SK-N-SH (cell line): ENCODE data around the gene MELTF. TPM values are rescaled to one million over a fixed set of nuclear protein-coding genes. Genes with fewer than 3 reads are reported as not detected.

Experiments used
- CTCF ChIA-PET: fragments of 300-600, 350-600 bp; formaldehyde crosslinking; extraction: SDS; loops from one replicate; lab custom pipeline; 2021; lab: Yijun Ruan, JAX
- POLR2A ChIA-PET: fragments of 350-600 bp; sonication (Branson Sonifier 250); formaldehyde crosslinking; extraction: SDS; loops from one replicate; lab custom pipeline; 2020; ENCODE audit warnings: antibody characterized with exemption, inconsistent platforms; lab: Yijun Ruan, JAX
- DNase-seq: peaks from one replicate; pipeline ENCODE4 v3.0.0; 2012
- H2AFZ ChIP-seq: fragments of 200-600 bp; sonication (generic); 2 replicates; pipeline ENCODE4 v1.8.1; 2016; ENCODE audit warnings: antibody characterized with exemption, mild to moderate bottlenecking, low read depth
- H3F3A ChIP-seq: fragments of 200-600 bp; sonication (generic); replicated peaks from 2 replicates; pipeline ENCODE3; 2016; ENCODE audit warnings: antibody characterized with exemption, mild to moderate bottlenecking; ENCODE audit not compliant: insufficient read depth
- H3K27ac ChIP-seq, 2 experiments: fragments of 200-500 bp in 1 of 2; fragments of 200-600 bp in 1 of 2; sonication (Bioruptor generic) in 1 of 2; sonication (generic), shearing (Covaris generic) in 1 of 2; 2 replicates each; pipeline versions ENCODE4 v1.5.1 to v1.6.1; 2014 to 2016; ENCODE audit warnings: low read depth in 2 of 2, inconsistent platforms in 1 of 2, low read length in 1 of 2, mild to moderate bottlenecking in 1 of 2, mixed read lengths in 1 of 2
- H3K27me3 ChIP-seq: fragments of 200-600 bp; sonication (generic), shearing (Covaris generic); 2 replicates; pipeline ENCODE4 v1.6.1; 2016; ENCODE audit warnings: mixed run types; ENCODE audit not compliant: insufficient read depth
- H3K36me3 ChIP-seq, 2 experiments: fragments of 200-500 bp in 1 of 2; fragments of 200-600 bp in 1 of 2; sonication (Bioruptor generic) in 1 of 2; sonication (generic) in 1 of 2; replicated peaks in 1 of 2; 2 replicates each; pipeline versions ENCODE3 to v1.5.1; 2014 to 2016; ENCODE audit warnings: low read length in 1 of 2, mild to moderate bottlenecking in 1 of 2; ENCODE audit not compliant: insufficient read depth in 2 of 2, control insufficient read depth in 1 of 2
- H3K4me1 ChIP-seq, 2 experiments: fragments of 200-500 bp in 1 of 2; fragments of 200-600 bp in 1 of 2; sonication (Bioruptor generic) in 1 of 2; sonication (generic), shearing (Covaris generic) in 1 of 2; 2 replicates each; pipeline versions ENCODE4 v1.5.1 to v1.6.1; 2014 to 2016; ENCODE audit warnings: low read depth in 1 of 2, low read length in 1 of 2, mixed run types in 1 of 2; ENCODE audit not compliant: insufficient read depth in 2 of 2, control insufficient read depth in 1 of 2
- H3K4me2 ChIP-seq: fragments of 200-600 bp; sonication (generic), shearing (Covaris generic); 2 replicates; pipeline ENCODE4 v1.6.1; 2017; ENCODE audit warnings: mixed run types
- H3K4me3 ChIP-seq, 2 experiments: fragments of 200-500 bp in 1 of 2; fragments of 200-600 bp in 1 of 2; sonication (Bioruptor generic) in 1 of 2; sonication (generic), shearing (Covaris generic) in 1 of 2; 2 replicates each; pipeline versions ENCODE4 v1.5.1 to v1.8.1; 2014 to 2016; ENCODE audit warnings: low read depth in 2 of 2, inconsistent platforms in 1 of 2, low read length in 1 of 2, mild to moderate bottlenecking in 1 of 2, mixed read lengths in 1 of 2, moderate library complexity in 1 of 2
- H3K79me2 ChIP-seq: fragments of 200-600 bp; sonication (generic); 2 replicates; pipeline ENCODE4 v1.8.1; 2017; ENCODE audit warnings: mild to moderate bottlenecking; ENCODE audit not compliant: insufficient read depth
- H3K9ac ChIP-seq: fragments of 200-600 bp; sonication (generic); 2 replicates; pipeline ENCODE4 v1.6.1; 2017; ENCODE audit warnings: mixed run types
- H3K9me2 ChIP-seq: fragments of 200-600 bp; sonication (generic); 2 replicates; pipeline ENCODE4 v1.6.1; 2017; ENCODE audit warnings: mixed run types
- H3K9me3 ChIP-seq: fragments of 200-600 bp; sonication (generic); 2 replicates; pipeline ENCODE4 v1.6.1; 2017; ENCODE audit warnings: mixed run types, mild to moderate bottlenecking, moderate library complexity
- H4K20me1 ChIP-seq: fragments of 200-600 bp; sonication (generic); 2 replicates; pipeline ENCODE4 v1.6.1; 2017; ENCODE audit warnings: mild to moderate bottlenecking, mixed run types; ENCODE audit not compliant: insufficient read depth
- CTCF ChIP-seq: fragments of 200-600 bp; sonication (generic); IDR thresholded peaks from 2 replicates; pipeline ENCODE4 v1.6.1; 2017; ENCODE audit warnings: antibody characterized with exemption, mild to moderate bottlenecking, moderate library complexity
- EP300 ChIP-seq, 2 experiments: IDR thresholded peaks; 2 replicates each; pipeline versions ENCODE4 v1.4.0 to v1.6.1; 2012; ENCODE audit warnings: borderline replicate concordance in 1 of 2, low read depth in 1 of 2, low read length in 1 of 2
- FOXJ3 ChIP-seq: sonication (generic); formaldehyde crosslinking; IDR thresholded peaks from 2 replicates; pipeline ENCODE4 v1.5.1; 2020; ENCODE audit warnings: mild to moderate bottlenecking, missing genetic modification reagents
- GABPA ChIP-seq: IDR thresholded peaks from 2 replicates; pipeline ENCODE4 v1.4.0; 2012; ENCODE audit warnings: low read depth, mild to moderate bottlenecking
- IRF3 ChIP-seq: fragments of 150-350 bp; IDR thresholded peaks from 2 replicates; pipeline ENCODE4 v1.6.1; 2016; ENCODE audit warnings: mild to moderate bottlenecking, low read depth, low read length
- MAX ChIP-seq: IDR thresholded peaks from 2 replicates; pipeline ENCODE4 v1.4.0; 2012; ENCODE audit warnings: low read depth
- NFIC ChIP-seq: IDR thresholded peaks from 2 replicates; pipeline ENCODE4 v1.4.0; 2012; ENCODE audit warnings: borderline replicate concordance
- NRF1 ChIP-seq: IDR thresholded peaks from 2 replicates; pipeline ENCODE4 v1.6.1; 2012; ENCODE audit warnings: low read depth, mild to moderate bottlenecking, low read length
- PBX3 ChIP-seq: IDR thresholded peaks from 2 replicates; pipeline ENCODE4; 2012
- POLR2AphosphoS5 ChIP-seq: IDR thresholded peaks from 2 replicates; pipeline ENCODE4 v1.6.1; 2012; ENCODE audit warnings: low read depth, low read length
- RAD21 ChIP-seq: IDR thresholded peaks from 2 replicates; pipeline ENCODE4 v1.6.1; 2012; ENCODE audit warnings: mild to moderate bottlenecking, low read length
- RCOR1 ChIP-seq: fragments of 150-350 bp; IDR thresholded peaks from 2 replicates; pipeline ENCODE4 v1.6.1; 2017; ENCODE audit warnings: antibody characterized with exemption, low read length
- RFX5 ChIP-seq: IDR thresholded peaks from 2 replicates; pipeline ENCODE4 v1.6.1; 2012; ENCODE audit warnings: mild to moderate bottlenecking, improper control_type of control experiment, low read length
- RXRA ChIP-seq: IDR thresholded peaks from 2 replicates; pipeline ENCODE4 v1.4.0; 2012; ENCODE audit warnings: low read depth, mild to moderate bottlenecking, borderline replicate concordance
- SIN3A ChIP-seq: IDR thresholded peaks from 2 replicates; pipeline ENCODE4 v1.6.1; 2012; ENCODE audit warnings: low read depth, mild to moderate bottlenecking, low read length, moderate library complexity, borderline replicate concordance
- TAF1 ChIP-seq: IDR thresholded peaks from 2 replicates; pipeline ENCODE4 v1.6.1; 2012; ENCODE audit warnings: low read depth, mild to moderate bottlenecking, low read length, moderate library complexity, borderline replicate concordance
- USF1 ChIP-seq: IDR thresholded peaks from 2 replicates; pipeline ENCODE4 v1.4.0; 2012; ENCODE audit warnings: low read depth, borderline replicate concordance
- USF2 ChIP-seq: fragments of 150-350 bp; IDR thresholded peaks from 2 replicates; pipeline ENCODE4 v1.6.1; 2017; ENCODE audit warnings: antibody characterized with exemption, low read length, low read depth, borderline replicate concordance
- YY1 ChIP-seq: IDR thresholded peaks from 2 replicates; pipeline ENCODE4 v1.4.0; 2012; ENCODE audit warnings: low read depth, mild to moderate bottlenecking
- ZBTB33 ChIP-seq: IDR thresholded peaks from 2 replicates; pipeline ENCODE4 v1.4.0; 2012; ENCODE audit warnings: low read depth, borderline replicate concordance
- WGBS: methylation state at CpG from one replicate; pipeline ENCODE4 v1.1.6; 2017; ENCODE audit warnings: low lambda C conversion rate; 5-methylcytosine and 5-hydroxymethylcytosine counted together
- polyA plus RNA-seq, 3 experiments: library from polyadenylated mRNA; depleted of rRNA; stranded (reverse); fragments of >200 nt; gene quantifications; 2 replicates each; pipeline ENCODE4 v1.2.3, GENCODE V29; 2012

The MELTF gene
- polyA plus RNA-seq, 1 of the 3 experiments (the other 2 are of a cell fraction): 32.4 TPM

GRCh38 chr3:197042539-197042938, 12.9 kb upstream of the MELTF start:
- no peak for TF ChIP-seq PBX3
- TF ChIP-seq RAD21: no peak
- no peak for TF ChIP-seq USF2
- no peak for TF ChIP-seq NRF1
- no peak for TF ChIP-seq GABPA
- no peak for TF ChIP-seq POLR2AphosphoS5
- no peak for TF ChIP-seq CTCF
- no peak for TF ChIP-seq USF1
- TF ChIP-seq SIN3A: no peak
- TF ChIP-seq IRF3: no peak
- TF ChIP-seq TAF1: no peak
- TF ChIP-seq RFX5: no peak
- no peak for TF ChIP-seq EP300 (IDR thresholded peaks at IDR 0.05; ENCODE audit: borderline replicate concordance in 1 of 2, low read depth in 1 of 2, low read length in 1 of 2)
- no peak for TF ChIP-seq NFIC
- no peak for TF ChIP-seq ZBTB33
- TF ChIP-seq FOXJ3 (CRISPR knock-in tag): no peak
- TF ChIP-seq YY1: no peak
- no peak for TF ChIP-seq RXRA
- TF ChIP-seq MAX: no peak
- no peak for TF ChIP-seq RCOR1
- Histone ChIP-seq H4K20me1 (no peaks in the 10 kb centered on the region), H3K9me2 (no peaks in the 10 kb centered on the region), H3K36me3 (peaks cover 41 to 42% of the 10 kb centered on the region in 2 experiments), H3K9me3 (no peaks in the 10 kb centered on the region), H3K27ac (no peak overlapping the region), H2AFZ (no peak overlapping the region), H3K79me2 (no peaks in the 10 kb centered on the region), H3F3A (peaks cover 4% of the 10 kb centered on the region), H3K9ac (no peak overlapping the region), H3K4me2 (no peak overlapping the region), H3K4me3 (no peak overlapping the region), H3K27me3 (no peaks in the 10 kb centered on the region), H3K4me1 (no peaks in the 10 kb centered on the region)
- WGBS: 98% methylated on average over 4 of the region's 4 CpGs
- no peak for DNase-seq
- POLR2A ChIA-PET: no interaction called here
- CTCF ChIA-PET: interaction anchor here (1.1 to 7.6 kb wide), 2 partner anchors 12 to 145 kb away, joined by 4 to 71 read pairs; partner anchors contain the start of gene MELTF
